H1 (cell line): Measurements from ENCODE around the gene MTIF2.

Source experiments
- ATF3 ChIP-seq: IDR thresholded peaks from 2 replicates; pipeline ENCODE4 v1.6.1; 2011; ENCODE audit warnings: low read depth, mild to moderate bottlenecking, low read length; ENCODE audit not compliant: insufficient read depth
- CEBPB ChIP-seq: IDR thresholded peaks from 2 replicates; pipeline ENCODE4 v1.6.1; 2012; ENCODE audit warnings: low read depth, low read length
- CTCF ChIP-seq, 3 experiments: IDR thresholded peaks; 1 replicate in 2 of 3; 2 replicates in 1 of 3; pipeline versions ENCODE4 v1.5.1 to v1.6.1; 2011; ENCODE audit warnings: low read length in 3 of 3, mild to moderate bottlenecking in 3 of 3, inconsistent platforms in 2 of 3, low read depth in 1 of 3, moderate library complexity in 1 of 3; ENCODE audit not compliant: insufficient read depth in 1 of 3; ENCODE audit errors: control extremely low read depth in 1 of 3
- GABPA ChIP-seq: IDR thresholded peaks from 2 replicates; pipeline ENCODE4 v1.6.1; 2011; ENCODE audit warnings: mild to moderate bottlenecking, low read length, moderate library complexity, borderline replicate concordance; ENCODE audit not compliant: insufficient read depth
- MAX ChIP-seq: IDR thresholded peaks from 2 replicates; pipeline ENCODE4 v1.6.1; 2012; ENCODE audit warnings: inconsistent platforms
- PHF8 ChIP-seq: fragments of 200-600 bp; sonication (generic); conservative IDR thresholded peaks from 2 replicates; pipeline ENCODE4 v1.7.1; 2012; ENCODE audit warnings: low read depth, mild to moderate bottlenecking, inconsistent platforms, low read length, moderate library complexity
- POLR2AphosphoS5 ChIP-seq: IDR thresholded peaks from 2 replicates; pipeline ENCODE4 v1.6.1; 2011; ENCODE audit warnings: low read depth, low read length
- TAF7 ChIP-seq: optimal IDR thresholded peaks from 2 replicates; pipeline ENCODE3; 2011; ENCODE audit warnings: low read depth, mild to moderate bottlenecking, inconsistent platforms, low read length, moderate library complexity, borderline replicate concordance

- TF ChIP-seq GABPA, result no peak
- no peak for TF ChIP-seq POLR2AphosphoS5
- TF ChIP-seq CTCF (IDR thresholded peaks at IDR 0.05; ENCODE audit: control extremely low read depth in 1 of 3, insufficient read depth in 1 of 3, low read depth in 1 of 3, low read length in 3 of 3), result no peak
- no peak for TF ChIP-seq MAX
- no peak for TF ChIP-seq ATF3
- TF ChIP-seq PHF8, result no peak
- TF ChIP-seq CEBPB, result no peak
- no peak for TF ChIP-seq TAF7
These were observed 29.3 kb downstream of the MTIF2 start for GRCh38 chr2:55239656-55240222.
